Neural cell (in vitro differentiated cells): ENCODE results near the gene LGALS1. TPM values are rescaled to one million over a fixed set of nuclear protein-coding genes. Genes with fewer than 3 reads are reported as not detected.

ENCODE experiments used
- H2AFZ ChIP-seq: fragments of 200-600, 300-800 bp; sonication (generic), shearing (Covaris generic); 2 replicates; pipeline ENCODE4 v1.6.0; 2014; ENCODE audit warnings: low read depth, mild to moderate bottlenecking, antibody characterized with exemption, low read length, moderate library complexity
- H3F3A ChIP-seq: fragments of 200-600 bp; shearing (Covaris generic); 2 replicates; pipeline ENCODE4 v1.6.1; 2016; ENCODE audit warnings: mild to moderate bottlenecking, moderate library complexity, mixed read lengths, antibody characterized with exemption, low read length; ENCODE audit not compliant: insufficient read depth, poor library complexity, severe bottlenecking
- H3K27ac ChIP-seq: fragments of 200-600, 300-800 bp; sonication (generic), shearing (Covaris generic); 2 replicates; pipeline ENCODE4 v1.5.1; 2014; ENCODE audit warnings: mild to moderate bottlenecking, low read length, moderate library complexity
- H3K27me3 ChIP-seq: fragments of 300-800, 200-600 bp; sonication (generic), shearing (Covaris generic); 2 replicates; pipeline ENCODE4 v1.6.0; 2014; ENCODE audit warnings: mild to moderate bottlenecking, low read depth, low read length, moderate library complexity; ENCODE audit not compliant: insufficient read depth
- H3K36me3 ChIP-seq: fragments of 300-800, 200-600 bp; sonication (generic), shearing (Covaris generic); 2 replicates; pipeline ENCODE4 v1.5.1; 2014; ENCODE audit warnings: mild to moderate bottlenecking, antibody characterized with exemption, low read length, moderate library complexity; ENCODE audit not compliant: insufficient read depth
- H3K4me2 ChIP-seq: fragments of 300-800, 200-600 bp; sonication (generic), shearing (Covaris generic); 2 replicates; pipeline ENCODE4 v1.6.0; 2014; ENCODE audit warnings: mild to moderate bottlenecking, low read length
- H3K4me3 ChIP-seq: fragments of 300-800, 200-600 bp; sonication (generic), shearing (Covaris generic); 2 replicates; pipeline ENCODE4 v1.5.1; 2014; ENCODE audit warnings: mild to moderate bottlenecking, low read length, moderate library complexity
- H3K79me2 ChIP-seq: fragments of 200-600 bp; shearing (Covaris generic); replicated peaks from 2 replicates; pipeline ENCODE4 v1.6.0; 2014; ENCODE audit warnings: mild to moderate bottlenecking, low read length, moderate library complexity; ENCODE audit not compliant: insufficient read depth
- H3K9ac ChIP-seq: fragments of 300-800, 200-600 bp; sonication (generic), shearing (Covaris generic); 2 replicates; pipeline ENCODE4 v1.6.1; 2016; ENCODE audit warnings: mild to moderate bottlenecking, low read length, mixed read lengths
- H3K9me2 ChIP-seq: fragments of 200-600 bp; shearing (Covaris generic); 2 replicates; pipeline ENCODE4 v1.6.1; 2016; ENCODE audit warnings: mild to moderate bottlenecking, low read length, mixed read lengths; ENCODE audit not compliant: insufficient read depth
- H3K9me3 ChIP-seq: fragments of 200-600, 300-800 bp; sonication (generic), shearing (Covaris generic); 2 replicates; pipeline ENCODE4 v1.6.1; 2016; ENCODE audit warnings: mild to moderate bottlenecking, mixed run types, low read length, moderate library complexity, mixed read lengths
- H4K20me1 ChIP-seq: fragments of 200-600 bp; shearing (Covaris generic); 2 replicates; pipeline ENCODE4 v1.6.1; 2016; ENCODE audit warnings: mild to moderate bottlenecking, mixed run types; ENCODE audit not compliant: insufficient read depth
- EP300 ChIP-seq: fragments of 450-650 bp; conservative IDR thresholded peaks from 2 replicates; pipeline ENCODE4 v1.6.1; 2014; ENCODE audit warnings: antibody characterized with exemption, mild to moderate bottlenecking, moderate library complexity; ENCODE audit not compliant: poor library complexity, severe bottlenecking
- EZH2 ChIP-seq: fragments of 200-600, 300-800 bp; shearing (Covaris generic), sonication (generic); IDR thresholded peaks from 2 replicates; pipeline ENCODE4 v1.6.1; 2014; ENCODE audit warnings: antibody characterized with exemption, low read length, borderline replicate concordance, mild to moderate bottlenecking; ENCODE audit not compliant: insufficient read depth, poor library complexity, severe bottlenecking
- MXI1 ChIP-seq: fragments of 450-650 bp; conservative IDR thresholded peaks from 2 replicates; pipeline ENCODE4 v1.6.1; 2014; ENCODE audit warnings: antibody characterized with exemption, mild to moderate bottlenecking; ENCODE audit not compliant: poor library complexity, severe bottlenecking
- POLR2AphosphoS5 ChIP-seq: IDR thresholded peaks from 2 replicates; pipeline ENCODE4 v1.6.1; 2012
- RAD21 ChIP-seq: fragments of 450-650 bp; conservative IDR thresholded peaks from 2 replicates; pipeline ENCODE4 v1.6.1; 2014; ENCODE audit warnings: antibody characterized with exemption, mild to moderate bottlenecking, moderate library complexity
- SMC3 ChIP-seq: fragments of 450-650 bp; conservative IDR thresholded peaks from 2 replicates; pipeline ENCODE4 v1.6.1; 2014; ENCODE audit warnings: antibody characterized with exemption, mild to moderate bottlenecking, moderate library complexity; ENCODE audit not compliant: poor library complexity
- TAF1 ChIP-seq: IDR thresholded peaks from 2 replicates; pipeline ENCODE4 v1.6.1; 2012; ENCODE audit warnings: low read depth
- polyA plus RNA-seq: library from polyadenylated mRNA; depleted of rRNA; stranded (reverse); fragments of >200 nt; gene quantifications from 2 replicates; pipeline ENCODE4 v1.2.3, GENCODE V29; 2014
- TF ChIP-seq, protein P1 (sequence below): fragments of 450-650 bp; IDR thresholded peaks from 2 replicates; pipeline ENCODE4 v1.5.1; 2014; ENCODE audit warnings: antibody characterized with exemption, mild to moderate bottlenecking, moderate library complexity; ENCODE audit not compliant: poor library complexity, severe bottlenecking
- TF ChIP-seq, protein P2 (sequence below): IDR thresholded peaks from 2 replicates; pipeline ENCODE4 v1.6.1; 2012; ENCODE audit warnings: borderline replicate concordance

The LGALS1 gene
- polyA plus RNA-seq, 1 donor from 2014 or later: not detected

DNA sequence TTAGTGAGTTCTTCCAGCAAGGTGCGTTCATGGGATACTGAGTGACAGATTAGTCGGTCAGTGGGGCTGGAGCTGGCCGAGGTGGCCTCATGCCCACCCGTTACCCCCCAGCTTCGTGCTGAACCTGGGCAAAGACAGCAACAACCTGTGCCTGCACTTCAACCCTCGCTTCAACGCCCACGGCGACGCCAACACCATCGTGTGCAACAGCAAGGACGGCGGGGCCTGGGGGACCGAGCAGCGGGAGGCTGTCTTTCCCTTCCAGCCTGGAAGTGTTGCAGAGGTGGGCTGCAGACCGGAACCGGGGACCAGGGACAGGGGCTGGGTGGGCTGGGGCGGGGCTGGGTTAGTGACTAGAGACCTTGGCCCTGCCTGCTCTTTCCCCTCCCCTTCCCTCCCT lies 2.9 kb downstream of the LGALS1 start:
- Histone ChIP-seq H3K27me3 (no peaks in the 10 kb centered on the region), H3K79me2 (no peaks in the 10 kb centered on the region), H3K4me2 (no peak overlapping the region), H3K27ac (no peak overlapping the region), H2AFZ (no peak overlapping the region), H3K9me2 (no peaks in the 10 kb centered on the region), H3F3A (no peaks in the 10 kb centered on the region), H3K9me3 (no peaks in the 10 kb centered on the region), H4K20me1 (no peaks in the 10 kb centered on the region), H3K36me3 (no peaks in the 10 kb centered on the region), H3K9ac (no peak overlapping the region), H3K4me3 (no peak overlapping the region)
- TF ChIP-seq EP300: no peak
- TF ChIP-seq SMC3: no peak
- TF ChIP-seq MXI1: no peak
- TF ChIP-seq POLR2AphosphoS5: no peak
- TF ChIP-seq, protein P1, sequence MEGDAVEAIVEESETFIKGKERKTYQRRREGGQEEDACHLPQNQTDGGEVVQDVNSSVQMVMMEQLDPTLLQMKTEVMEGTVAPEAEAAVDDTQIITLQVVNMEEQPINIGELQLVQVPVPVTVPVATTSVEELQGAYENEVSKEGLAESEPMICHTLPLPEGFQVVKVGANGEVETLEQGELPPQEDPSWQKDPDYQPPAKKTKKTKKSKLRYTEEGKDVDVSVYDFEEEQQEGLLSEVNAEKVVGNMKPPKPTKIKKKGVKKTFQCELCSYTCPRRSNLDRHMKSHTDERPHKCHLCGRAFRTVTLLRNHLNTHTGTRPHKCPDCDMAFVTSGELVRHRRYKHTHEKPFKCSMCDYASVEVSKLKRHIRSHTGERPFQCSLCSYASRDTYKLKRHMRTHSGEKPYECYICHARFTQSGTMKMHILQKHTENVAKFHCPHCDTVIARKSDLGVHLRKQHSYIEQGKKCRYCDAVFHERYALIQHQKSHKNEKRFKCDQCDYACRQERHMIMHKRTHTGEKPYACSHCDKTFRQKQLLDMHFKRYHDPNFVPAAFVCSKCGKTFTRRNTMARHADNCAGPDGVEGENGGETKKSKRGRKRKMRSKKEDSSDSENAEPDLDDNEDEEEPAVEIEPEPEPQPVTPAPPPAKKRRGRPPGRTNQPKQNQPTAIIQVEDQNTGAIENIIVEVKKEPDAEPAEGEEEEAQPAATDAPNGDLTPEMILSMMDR: no peak
- TF ChIP-seq, protein P2, sequence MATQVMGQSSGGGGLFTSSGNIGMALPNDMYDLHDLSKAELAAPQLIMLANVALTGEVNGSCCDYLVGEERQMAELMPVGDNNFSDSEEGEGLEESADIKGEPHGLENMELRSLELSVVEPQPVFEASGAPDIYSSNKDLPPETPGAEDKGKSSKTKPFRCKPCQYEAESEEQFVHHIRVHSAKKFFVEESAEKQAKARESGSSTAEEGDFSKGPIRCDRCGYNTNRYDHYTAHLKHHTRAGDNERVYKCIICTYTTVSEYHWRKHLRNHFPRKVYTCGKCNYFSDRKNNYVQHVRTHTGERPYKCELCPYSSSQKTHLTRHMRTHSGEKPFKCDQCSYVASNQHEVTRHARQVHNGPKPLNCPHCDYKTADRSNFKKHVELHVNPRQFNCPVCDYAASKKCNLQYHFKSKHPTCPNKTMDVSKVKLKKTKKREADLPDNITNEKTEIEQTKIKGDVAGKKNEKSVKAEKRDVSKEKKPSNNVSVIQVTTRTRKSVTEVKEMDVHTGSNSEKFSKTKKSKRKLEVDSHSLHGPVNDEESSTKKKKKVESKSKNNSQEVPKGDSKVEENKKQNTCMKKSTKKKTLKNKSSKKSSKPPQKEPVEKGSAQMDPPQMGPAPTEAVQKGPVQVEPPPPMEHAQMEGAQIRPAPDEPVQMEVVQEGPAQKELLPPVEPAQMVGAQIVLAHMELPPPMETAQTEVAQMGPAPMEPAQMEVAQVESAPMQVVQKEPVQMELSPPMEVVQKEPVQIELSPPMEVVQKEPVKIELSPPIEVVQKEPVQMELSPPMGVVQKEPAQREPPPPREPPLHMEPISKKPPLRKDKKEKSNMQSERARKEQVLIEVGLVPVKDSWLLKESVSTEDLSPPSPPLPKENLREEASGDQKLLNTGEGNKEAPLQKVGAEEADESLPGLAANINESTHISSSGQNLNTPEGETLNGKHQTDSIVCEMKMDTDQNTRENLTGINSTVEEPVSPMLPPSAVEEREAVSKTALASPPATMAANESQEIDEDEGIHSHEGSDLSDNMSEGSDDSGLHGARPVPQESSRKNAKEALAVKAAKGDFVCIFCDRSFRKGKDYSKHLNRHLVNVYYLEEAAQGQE: no peak
- TF ChIP-seq RAD21: no peak
- TF ChIP-seq EZH2: no peak
- no peak for TF ChIP-seq TAF1

DNA sequence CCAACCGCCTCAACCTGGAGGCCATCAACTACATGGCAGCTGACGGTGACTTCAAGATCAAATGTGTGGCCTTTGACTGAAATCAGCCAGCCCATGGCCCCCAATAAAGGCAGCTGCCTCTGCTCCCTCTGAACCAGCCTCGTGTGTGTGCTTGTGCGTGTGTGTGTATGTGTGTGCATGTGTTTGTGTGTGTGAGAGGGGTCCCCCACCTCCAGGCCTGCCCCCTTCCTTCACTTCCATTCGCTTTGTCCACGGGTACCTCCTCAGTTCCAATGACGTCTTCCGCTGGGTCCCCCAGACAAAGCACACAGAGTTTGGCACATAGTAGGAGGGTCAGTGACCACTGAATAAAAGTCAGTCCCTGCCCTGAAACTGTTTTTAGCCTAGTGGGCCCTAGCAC lies 4.2 kb downstream of the LGALS1 start:
- H3K4me3 ChIP-seq: no peak overlapping the region
- no peak overlapping the region for H3K4me2 ChIP-seq
- H3K27ac ChIP-seq: no peak overlapping the region
- H3K9me3 ChIP-seq: no peaks in the 10 kb centered on the region
- H3K79me2 ChIP-seq: no peaks in the 10 kb centered on the region
- H3K9me2 ChIP-seq: no peaks in the 10 kb centered on the region
- no peaks in the 10 kb centered on the region for H3K36me3 ChIP-seq
- no peak overlapping the region for H3K9ac ChIP-seq
- H3F3A ChIP-seq: no peaks in the 10 kb centered on the region
- TF ChIP-seq EP300 (no peak), RAD21 (no peak), MXI1 (no peak), SMC3 (no peak), POLR2AphosphoS5 (no peak), EZH2 (no peak), TAF1 (no peak)
- TF ChIP-seq, protein P2: no peak
- TF ChIP-seq, protein P1: no peak
- no peak overlapping the region for H2AFZ ChIP-seq
- no peaks in the 10 kb centered on the region for H3K27me3 ChIP-seq
- H4K20me1 ChIP-seq: no peaks in the 10 kb centered on the region
